ENCODE measurements around the gene UBL4B.
"Not testable (repeated sequence)": the region's sequence is repeated elsewhere in the genome, so short reads cannot be mapped to it uniquely, and the experiment has no call there.

The UBL4B gene

GRCh38 chr1:110068646-110069403 is 43.4 kb upstream of the UBL4B start:
- H3K27me3 ChIP-seq (ENCODE audit: insufficient read depth, insufficient read length) = peaks cover 89% of the 10 kb centered on the region
- H3K36me3 ChIP-seq (ENCODE audit: insufficient read depth, insufficient read length, low read length) = no peaks in the 10 kb centered on the region
- TF ChIP-seq ZNF274 (IDR thresholded peaks at IDR 0.05; ENCODE audit: low read depth, low read length) (no peak), YY1 (IDR thresholded peaks at IDR 0.05; ENCODE audit: insufficient read depth, insufficient read length) (no peak), SUZ12 (IDR thresholded peaks at IDR 0.05; ENCODE audit: extremely low read depth, insufficient read depth, insufficient read length) (no peak)
- peak overlapping the region; percentile 74 for H3K9ac ChIP-seq (ENCODE audit: insufficient read length, low read depth)
- peaks cover 28% of the 10 kb centered on the region for H3K4me1 ChIP-seq (ENCODE audit: insufficient read depth, insufficient read length)
- H3K4me3 ChIP-seq (ENCODE audit: insufficient read length, low read depth) = peak overlapping the region; percentile 25
- DNase-seq (ENCODE audit: low read depth, low spot score) = no peak
- no peaks in the 10 kb centered on the region for H3K9me3 ChIP-seq (ENCODE audit: insufficient read depth, low read length)

- no peak for DNase-seq (ENCODE audit: low read depth, low spot score)
- TF ChIP-seq ZNF274 (IDR thresholded peaks at IDR 0.05; ENCODE audit: low read depth, low read length) = no peak
- TF ChIP-seq SUZ12 (IDR thresholded peaks at IDR 0.05; ENCODE audit: extremely low read depth, insufficient read depth, insufficient read length) = peak; percentile 95
- Histone ChIP-seq H3K9ac (ENCODE audit: insufficient read length, low read depth) (peak overlapping the region; percentile 62), H3K4me3 (ENCODE audit: insufficient read length, low read depth) (peak overlapping the region; percentile 37), H3K27me3 (ENCODE audit: insufficient read depth, insufficient read length) (peaks cover 97% of the 10 kb centered on the region), H3K36me3 (ENCODE audit: insufficient read depth, insufficient read length, low read length) (no peaks in the 10 kb centered on the region), H3K9me3 (ENCODE audit: insufficient read depth, low read length) (no peaks in the 10 kb centered on the region), H3K4me1 (ENCODE audit: insufficient read depth, insufficient read length) (peaks cover 25% of the 10 kb centered on the region)
Measured at GRCh38 chr1:110069404-110070281, 42.6 kb upstream of the UBL4B start.

- peaks cover 98% of the 10 kb centered on the region for H3K27me3 ChIP-seq (ENCODE audit: insufficient read depth, insufficient read length)
- H3K9me3 ChIP-seq (ENCODE audit: insufficient read depth, low read length) = no peaks in the 10 kb centered on the region
- DNase-seq (ENCODE audit: low read depth, low spot score) = no peak
- H3K4me3 ChIP-seq (ENCODE audit: insufficient read length, low read depth) = peak overlapping the region; percentile 37
- no peaks in the 10 kb centered on the region for H3K36me3 ChIP-seq (ENCODE audit: insufficient read depth, insufficient read length, low read length)
- TF ChIP-seq YY1 (IDR thresholded peaks at IDR 0.05; ENCODE audit: insufficient read depth, insufficient read length) = no peak
- no peak for TF ChIP-seq SUZ12 (IDR thresholded peaks at IDR 0.05; ENCODE audit: extremely low read depth, insufficient read depth, insufficient read length)
- no peak for TF ChIP-seq ZNF274 (IDR thresholded peaks at IDR 0.05; ENCODE audit: low read depth, low read length)
- H3K9ac ChIP-seq (ENCODE audit: insufficient read length, low read depth) = peak overlapping the region; percentile 62
- peaks cover 25% of the 10 kb centered on the region for H3K4me1 ChIP-seq (ENCODE audit: insufficient read depth, insufficient read length)
Measured at GRCh38 chr1:110070282-110070669, 42.0 kb upstream of the UBL4B start.

GRCh38 chr1:110070671-110071242 is 41.5 kb upstream of the UBL4B start, which contains the start of gene ALX3:
ALX3 (minus strand) TSS chr1:110070672; CDS start chr1:110070612, 60 bp downstream.
- H3K9me3 ChIP-seq (ENCODE audit: insufficient read depth, low read length) = no peaks in the 10 kb centered on the region
- no peak for TF ChIP-seq ZNF274 (IDR thresholded peaks at IDR 0.05; ENCODE audit: low read depth, low read length)
- TF ChIP-seq SUZ12 (IDR thresholded peaks at IDR 0.05; ENCODE audit: extremely low read depth, insufficient read depth, insufficient read length) = no peak
- no peak for TF ChIP-seq YY1 (IDR thresholded peaks at IDR 0.05; ENCODE audit: insufficient read depth, insufficient read length)
- H3K9ac ChIP-seq (ENCODE audit: insufficient read length, low read depth) = peak within 1 kb of the TSS; percentile 62
- H3K4me1 ChIP-seq (ENCODE audit: insufficient read depth, insufficient read length) = peaks cover 25% of the 10 kb centered on the region
- DNase-seq (ENCODE audit: low read depth, low spot score) = no peak
- no peaks in the 10 kb centered on the region for H3K36me3 ChIP-seq (ENCODE audit: insufficient read depth, insufficient read length, low read length)
- H3K4me3 ChIP-seq (ENCODE audit: insufficient read length, low read depth) = peak within 1 kb of the TSS; percentile 37
- H3K27me3 ChIP-seq (ENCODE audit: insufficient read depth, insufficient read length) = peaks cover 97% of the 10 kb centered on the region

- Histone ChIP-seq H3K4me3 (ENCODE audit: insufficient read length, low read depth) (no peak overlapping the region), H3K9ac (ENCODE audit: insufficient read length, low read depth) (no peak overlapping the region), H3K36me3 (ENCODE audit: insufficient read depth, insufficient read length, low read length) (no peaks in the 10 kb centered on the region), H3K27me3 (ENCODE audit: insufficient read depth, insufficient read length) (peaks cover 95% of the 10 kb centered on the region), H3K9me3 (ENCODE audit: insufficient read depth, low read length) (no peaks in the 10 kb centered on the region), H3K4me1 (ENCODE audit: insufficient read depth, insufficient read length) (peaks cover 10% of the 10 kb centered on the region)
- no peak for TF ChIP-seq SUZ12 (IDR thresholded peaks at IDR 0.05; ENCODE audit: extremely low read depth, insufficient read depth, insufficient read length)
- no peak for TF ChIP-seq ZNF274 (IDR thresholded peaks at IDR 0.05; ENCODE audit: low read depth, low read length)
- TF ChIP-seq YY1 (IDR thresholded peaks at IDR 0.05; ENCODE audit: insufficient read depth, insufficient read length) = no peak
- no peak for DNase-seq (ENCODE audit: low read depth, low spot score)
Measured at GRCh38 chr1:110074166-110074565, 38.1 kb upstream of the UBL4B start.

- H3K36me3 ChIP-seq (ENCODE audit: insufficient read depth, insufficient read length, low read length) = no peaks in the 10 kb centered on the region
- H3K4me3 ChIP-seq (ENCODE audit: insufficient read length, low read depth) = no peak overlapping the region
- DNase-seq (ENCODE audit: low read depth, low spot score) = no peak
- peaks cover 95% of the 10 kb centered on the region for H3K27me3 ChIP-seq (ENCODE audit: insufficient read depth, insufficient read length)
- TF ChIP-seq SUZ12 (IDR thresholded peaks at IDR 0.05; ENCODE audit: extremely low read depth, insufficient read depth, insufficient read length) (no peak), ZNF274 (IDR thresholded peaks at IDR 0.05; ENCODE audit: low read depth, low read length) (no peak)
- H3K9ac ChIP-seq (ENCODE audit: insufficient read length, low read depth) = no peak overlapping the region
- no peaks in the 10 kb centered on the region for H3K4me1 ChIP-seq (ENCODE audit: insufficient read depth, insufficient read length)
- H3K9me3 ChIP-seq (ENCODE audit: insufficient read depth, low read length) = no peaks in the 10 kb centered on the region
Measured at GRCh38 chr1:110076789-110077500, 35.3 kb upstream of the UBL4B start.

GRCh38 chr1:110079995-110080394 is 32.2 kb upstream of the UBL4B start:
- H3K27me3 ChIP-seq (ENCODE audit: insufficient read depth, insufficient read length) = peaks cover 95% of the 10 kb centered on the region
- DNase-seq (ENCODE audit: low read depth, low spot score); H3K9ac ChIP-seq (ENCODE audit: insufficient read length, low read depth); H3K4me1 ChIP-seq (ENCODE audit: insufficient read depth, insufficient read length); H3K9me3 ChIP-seq (ENCODE audit: insufficient read depth, low read length); H3K36me3 ChIP-seq (ENCODE audit: insufficient read depth, insufficient read length, low read length); H3K4me3 ChIP-seq (ENCODE audit: insufficient read length, low read depth): not testable (repeated sequence)

All from NT2/D1 (cell line).